ENCODE data around the gene BRSK1. TPM values are rescaled to one million over a fixed set of nuclear protein-coding genes. Genes with fewer than 3 reads are reported as not detected.

The BRSK1 gene
- total and polyA plus RNA-seq, 2 donors from 2014 or later: 1.4 to 6.5 TPM

GRCh38 chr19:55303477-55303876 lies 19.7 kb downstream of the BRSK1 start:
- Histone ChIP-seq H3K9me3 (ENCODE audit: control insufficient read depth in 2 of 3, insufficient read depth in 1 of 3, low read length in 3 of 3) (no peaks in the 10 kb centered on the region), H3K4me3 (ENCODE audit: low read length in 3 of 3) (no peak overlapping the region), H3K9ac (ENCODE audit: low read length in 3 of 3) (no peak overlapping the region), H3K36me3 (ENCODE audit: control insufficient read depth in 2 of 3, insufficient read depth in 3 of 3, low read length in 3 of 3) (peaks cover 0 to 2% (median 0%) of the 10 kb centered on the region in 3 donors), H3K27ac (ENCODE audit: low read depth in 2 of 2, low read length in 2 of 2) (no peak overlapping the region), H3K27me3 (ENCODE audit: control insufficient read depth, insufficient read depth, low read length) (no peaks in the 10 kb centered on the region), H3K4me1 (ENCODE audit: control insufficient read depth in 2 of 3, insufficient read depth in 2 of 3, low read depth in 1 of 3, low read length in 3 of 3) (no peaks in the 10 kb centered on the region)
- intact Hi-C loops (cut with DNase I): no loop called here
- FAIRE-seq: no peak
- DNase-seq: peak in 1 of 5 donors; percentile 30
- no peak for TF ChIP-seq CTCF (IDR thresholded peaks at IDR 0.05; ENCODE audit: borderline replicate concordance, extremely low read depth, insufficient read depth)

- Histone ChIP-seq H3K27me3 (ENCODE audit: control insufficient read depth, insufficient read depth, low read length) (no peaks in the 10 kb centered on the region), H3K4me1 (ENCODE audit: control insufficient read depth in 2 of 3, insufficient read depth in 2 of 3, low read depth in 1 of 3, low read length in 3 of 3) (no peaks in the 10 kb centered on the region), H3K36me3 (ENCODE audit: control insufficient read depth in 2 of 3, insufficient read depth in 3 of 3, low read length in 3 of 3) (peaks cover 0 to 2% (median 0%) of the 10 kb centered on the region in 3 donors), H3K27ac (ENCODE audit: low read depth in 2 of 2, low read length in 2 of 2) (no peak overlapping the region), H3K4me3 (ENCODE audit: low read length in 3 of 3) (no peak overlapping the region), H3K9me3 (ENCODE audit: control insufficient read depth in 2 of 3, insufficient read depth in 1 of 3, low read length in 3 of 3) (no peaks in the 10 kb centered on the region), H3K9ac (ENCODE audit: low read length in 3 of 3) (no peak overlapping the region)
- FAIRE-seq (no peak), DNase-seq (peak in 2 of 5 donors; percentile 48 to 50)
- intact Hi-C loops (cut with DNase I): no loop called here
- TF ChIP-seq CTCF (IDR thresholded peaks at IDR 0.05; ENCODE audit: borderline replicate concordance, extremely low read depth, insufficient read depth): no peak
Observed at GRCh38 chr19:55304279-55304978, 20.6 kb downstream of the BRSK1 start.

GRCh38 chr19:55304980-55305379 lies 21.2 kb downstream of the BRSK1 start:
- peaks cover 0 to 2% (median 0%) of the 10 kb centered on the region in 3 donors for H3K36me3 ChIP-seq (ENCODE audit: control insufficient read depth in 2 of 3, insufficient read depth in 3 of 3, low read length in 3 of 3)

More at GRCh38 chr19:55304980-55305379, 21.2 kb downstream of the BRSK1 start:
- Histone ChIP-seq H3K4me3 (ENCODE audit: low read length in 3 of 3) (no peak overlapping the region), H3K4me1 (ENCODE audit: control insufficient read depth in 2 of 3, insufficient read depth in 2 of 3, low read depth in 1 of 3, low read length in 3 of 3) (no peaks in the 10 kb centered on the region), H3K9me3 (ENCODE audit: control insufficient read depth in 2 of 3, insufficient read depth in 1 of 3, low read length in 3 of 3) (no peaks in the 10 kb centered on the region), H3K27ac (ENCODE audit: low read depth in 2 of 2, low read length in 2 of 2) (no peak overlapping the region), H3K9ac (ENCODE audit: low read length in 3 of 3) (no peak overlapping the region), H3K27me3 (ENCODE audit: control insufficient read depth, insufficient read depth, low read length) (no peaks in the 10 kb centered on the region)
- no peak for DNase-seq
- intact Hi-C loops (cut with DNase I): no loop called here
- no peak for TF ChIP-seq CTCF (IDR thresholded peaks at IDR 0.05; ENCODE audit: borderline replicate concordance, extremely low read depth, insufficient read depth)
- FAIRE-seq: no peak
